Neural cell (in vitro differentiated cells): ENCODE measurements around the gene NKD2.

Experiments used
- EP300 ChIP-seq: fragments of 450-650 bp; conservative IDR thresholded peaks from 2 replicates; pipeline ENCODE4 v1.6.1; 2014; ENCODE audit warnings: antibody characterized with exemption, mild to moderate bottlenecking, moderate library complexity; ENCODE audit not compliant: poor library complexity, severe bottlenecking
- EZH2 ChIP-seq: fragments of 200-600, 300-800 bp; shearing (Covaris generic), sonication (generic); IDR thresholded peaks from 2 replicates; pipeline ENCODE4 v1.6.1; 2014; ENCODE audit warnings: antibody characterized with exemption, low read length, borderline replicate concordance, mild to moderate bottlenecking; ENCODE audit not compliant: insufficient read depth, poor library complexity, severe bottlenecking
- MXI1 ChIP-seq: fragments of 450-650 bp; conservative IDR thresholded peaks from 2 replicates; pipeline ENCODE4 v1.6.1; 2014; ENCODE audit warnings: antibody characterized with exemption, mild to moderate bottlenecking; ENCODE audit not compliant: poor library complexity, severe bottlenecking
- POLR2AphosphoS5 ChIP-seq: IDR thresholded peaks from 2 replicates; pipeline ENCODE4 v1.6.1; 2012
- REST ChIP-seq: IDR thresholded peaks from 2 replicates; pipeline ENCODE4 v1.6.1; 2012; ENCODE audit warnings: borderline replicate concordance
- TAF1 ChIP-seq: IDR thresholded peaks from 2 replicates; pipeline ENCODE4 v1.6.1; 2012; ENCODE audit warnings: low read depth
- TF ChIP-seq, protein P1 (sequence below): fragments of 450-650 bp; IDR thresholded peaks from 2 replicates; pipeline ENCODE4 v1.5.1; 2014; ENCODE audit warnings: antibody characterized with exemption, mild to moderate bottlenecking, moderate library complexity; ENCODE audit not compliant: poor library complexity, severe bottlenecking

- no peak for TF ChIP-seq EP300
- TF ChIP-seq REST, result no peak
- no peak for TF ChIP-seq POLR2AphosphoS5
- TF ChIP-seq, protein P1, sequence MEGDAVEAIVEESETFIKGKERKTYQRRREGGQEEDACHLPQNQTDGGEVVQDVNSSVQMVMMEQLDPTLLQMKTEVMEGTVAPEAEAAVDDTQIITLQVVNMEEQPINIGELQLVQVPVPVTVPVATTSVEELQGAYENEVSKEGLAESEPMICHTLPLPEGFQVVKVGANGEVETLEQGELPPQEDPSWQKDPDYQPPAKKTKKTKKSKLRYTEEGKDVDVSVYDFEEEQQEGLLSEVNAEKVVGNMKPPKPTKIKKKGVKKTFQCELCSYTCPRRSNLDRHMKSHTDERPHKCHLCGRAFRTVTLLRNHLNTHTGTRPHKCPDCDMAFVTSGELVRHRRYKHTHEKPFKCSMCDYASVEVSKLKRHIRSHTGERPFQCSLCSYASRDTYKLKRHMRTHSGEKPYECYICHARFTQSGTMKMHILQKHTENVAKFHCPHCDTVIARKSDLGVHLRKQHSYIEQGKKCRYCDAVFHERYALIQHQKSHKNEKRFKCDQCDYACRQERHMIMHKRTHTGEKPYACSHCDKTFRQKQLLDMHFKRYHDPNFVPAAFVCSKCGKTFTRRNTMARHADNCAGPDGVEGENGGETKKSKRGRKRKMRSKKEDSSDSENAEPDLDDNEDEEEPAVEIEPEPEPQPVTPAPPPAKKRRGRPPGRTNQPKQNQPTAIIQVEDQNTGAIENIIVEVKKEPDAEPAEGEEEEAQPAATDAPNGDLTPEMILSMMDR, result no peak
- no peak for TF ChIP-seq EZH2
- no peak for TF ChIP-seq TAF1
- no peak for TF ChIP-seq MXI1
These were observed 28.6 kb downstream of the NKD2 start for GRCh38 chr5:1037123-1037670.
